ENCODE results near the gene KRT3.

Gene KRT3

GRCh38 chr12:52788192-52788875 is 7.6 kb downstream of the KRT3 start:
- Histone ChIP-seq H3K4me3 (ENCODE audit: low read depth, low read length) (no peak overlapping the region), H3K9me3 (ENCODE audit: control insufficient read depth, insufficient read depth, low read depth, low read length) (no peaks in the 10 kb centered on the region), H3K36me3 (ENCODE audit: control insufficient read depth in 2 of 2, insufficient read depth in 1 of 2, low read length in 2 of 2) (no peaks in the 10 kb centered on the region), H3K4me1 (ENCODE audit: control insufficient read depth, insufficient read depth, low read length) (no peaks in the 10 kb centered on the region; the same call in 1 of the 2 replicates), H3K27ac (ENCODE audit: extremely low read depth, low read depth, low read length) (no peak overlapping the region)
- POLR2A ChIA-PET: no interaction called here
- CTCF ChIA-PET: interaction anchor here (0.6 to 1.2 kb wide), 5 partner anchors 85 to 366 kb away, joined by 3 to 4 read pairs (median 3); no protein-coding TSS in a partner anchor
- no peak for TF ChIP-seq SP2 (tag by site-specific recombination; IDR thresholded peaks at IDR 0.05)
- TF ChIP-seq OSR2 (tag by site-specific recombination; IDR thresholded peaks at IDR 0.05): no peak
- TF ChIP-seq, protein P1, sequence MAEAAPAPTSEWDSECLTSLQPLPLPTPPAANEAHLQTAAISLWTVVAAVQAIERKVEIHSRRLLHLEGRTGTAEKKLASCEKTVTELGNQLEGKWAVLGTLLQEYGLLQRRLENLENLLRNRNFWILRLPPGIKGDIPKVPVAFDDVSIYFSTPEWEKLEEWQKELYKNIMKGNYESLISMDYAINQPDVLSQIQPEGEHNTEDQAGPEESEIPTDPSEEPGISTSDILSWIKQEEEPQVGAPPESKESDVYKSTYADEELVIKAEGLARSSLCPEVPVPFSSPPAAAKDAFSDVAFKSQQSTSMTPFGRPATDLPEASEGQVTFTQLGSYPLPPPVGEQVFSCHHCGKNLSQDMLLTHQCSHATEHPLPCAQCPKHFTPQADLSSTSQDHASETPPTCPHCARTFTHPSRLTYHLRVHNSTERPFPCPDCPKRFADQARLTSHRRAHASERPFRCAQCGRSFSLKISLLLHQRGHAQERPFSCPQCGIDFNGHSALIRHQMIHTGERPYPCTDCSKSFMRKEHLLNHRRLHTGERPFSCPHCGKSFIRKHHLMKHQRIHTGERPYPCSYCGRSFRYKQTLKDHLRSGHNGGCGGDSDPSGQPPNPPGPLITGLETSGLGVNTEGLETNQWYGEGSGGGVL (tag by site-specific recombination; IDR thresholded peaks at IDR 0.05): no peak
- TF ChIP-seq IKZF3 (tag by site-specific recombination; IDR thresholded peaks at IDR 0.05): no peak
- no peak for TF ChIP-seq ZNF10 (tag by site-specific recombination; IDR thresholded peaks at IDR 0.05)
- no peak for TF ChIP-seq SCRT2 (tag by site-specific recombination; IDR thresholded peaks at IDR 0.05)
- TF ChIP-seq ZNF664 (tag by site-specific recombination; IDR thresholded peaks at IDR 0.05): no peak
- no peak for TF ChIP-seq MZF1 (tag by site-specific recombination; IDR thresholded peaks at IDR 0.05; ENCODE audit: borderline replicate concordance)
- no peak for TF ChIP-seq ZBTB21 (tag by site-specific recombination; IDR thresholded peaks at IDR 0.05)
- TF ChIP-seq ZBTB8A (tag by site-specific recombination; IDR thresholded peaks at IDR 0.05): no peak
- TF ChIP-seq, protein P2, sequence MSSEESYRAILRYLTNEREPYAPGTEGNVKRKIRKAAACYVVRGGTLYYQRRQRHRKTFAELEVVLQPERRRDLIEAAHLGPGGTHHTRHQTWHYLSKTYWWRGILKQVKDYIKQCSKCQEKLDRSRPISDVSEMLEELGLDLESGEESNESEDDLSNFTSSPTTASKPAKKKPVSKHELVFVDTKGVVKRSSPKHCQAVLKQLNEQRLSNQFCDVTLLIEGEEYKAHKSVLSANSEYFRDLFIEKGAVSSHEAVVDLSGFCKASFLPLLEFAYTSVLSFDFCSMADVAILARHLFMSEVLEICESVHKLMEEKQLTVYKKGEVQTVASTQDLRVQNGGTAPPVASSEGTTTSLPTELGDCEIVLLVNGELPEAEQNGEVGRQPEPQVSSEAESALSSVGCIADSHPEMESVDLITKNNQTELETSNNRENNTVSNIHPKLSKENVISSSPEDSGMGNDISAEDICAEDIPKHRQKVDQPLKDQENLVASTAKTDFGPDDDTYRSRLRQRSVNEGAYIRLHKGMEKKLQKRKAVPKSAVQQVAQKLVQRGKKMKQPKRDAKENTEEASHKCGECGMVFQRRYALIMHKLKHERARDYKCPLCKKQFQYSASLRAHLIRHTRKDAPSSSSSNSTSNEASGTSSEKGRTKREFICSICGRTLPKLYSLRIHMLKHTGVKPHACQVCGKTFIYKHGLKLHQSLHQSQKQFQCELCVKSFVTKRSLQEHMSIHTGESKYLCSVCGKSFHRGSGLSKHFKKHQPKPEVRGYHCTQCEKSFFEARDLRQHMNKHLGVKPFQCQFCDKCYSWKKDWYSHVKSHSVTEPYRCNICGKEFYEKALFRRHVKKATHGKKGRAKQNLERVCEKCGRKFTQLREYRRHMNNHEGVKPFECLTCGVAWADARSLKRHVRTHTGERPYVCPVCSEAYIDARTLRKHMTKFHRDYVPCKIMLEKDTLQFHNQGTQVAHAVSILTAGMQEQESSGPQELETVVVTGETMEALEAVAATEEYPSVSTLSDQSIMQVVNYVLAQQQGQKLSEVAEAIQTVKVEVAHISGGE (tag by site-specific recombination; conservative IDR thresholded peaks at IDR 0.05; ENCODE audit: low read depth): no peak
- no peak for TF ChIP-seq ZNF335 (tag by site-specific recombination; conservative IDR thresholded peaks at IDR 0.05)

DNA sequence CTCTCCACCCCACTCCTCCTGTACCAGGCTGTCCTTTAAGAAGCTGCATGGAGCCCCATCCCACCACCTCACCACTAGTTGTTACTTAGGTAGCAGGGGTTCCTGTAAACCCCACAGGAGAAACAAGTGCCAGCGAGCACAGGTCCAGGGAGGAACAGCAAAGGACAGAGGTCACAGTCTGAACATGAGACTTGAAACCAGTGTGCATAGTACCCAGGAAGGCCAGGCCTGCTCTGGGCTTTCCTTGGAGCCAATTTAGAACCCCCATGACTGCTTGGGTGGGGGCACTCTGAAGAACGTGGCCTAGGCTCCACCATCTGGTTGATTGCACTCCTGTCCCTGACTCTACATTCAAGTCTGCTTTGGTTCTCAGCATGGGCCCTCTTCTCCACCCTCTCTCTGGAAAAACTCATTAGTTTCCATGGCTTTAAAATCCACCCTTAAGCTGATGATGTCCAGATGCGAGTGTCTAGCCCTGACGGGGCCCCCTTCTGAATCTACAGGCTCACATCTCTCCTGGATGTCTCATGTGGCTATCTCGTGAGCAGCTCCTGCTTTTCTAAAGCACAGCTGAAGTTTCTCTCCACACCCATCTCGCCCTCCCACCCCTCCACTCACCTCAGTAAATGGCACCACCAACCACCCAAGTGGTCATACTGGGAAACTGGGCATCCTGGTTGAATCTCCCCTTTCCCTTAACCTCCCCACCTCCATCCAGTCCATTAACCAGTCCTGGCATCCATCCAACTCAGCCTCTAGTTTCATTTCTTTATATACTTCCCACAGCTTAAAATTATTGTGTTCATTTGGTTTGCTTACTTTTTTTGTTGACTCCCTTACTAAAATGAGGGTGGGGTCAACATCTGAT is 8.4 kb downstream of the KRT3 start:
- H3K4me3 ChIP-seq (ENCODE audit: low read depth, low read length): no peak overlapping the region
- no peak for TF ChIP-seq ZNF24 (tag by site-specific recombination; IDR thresholded peaks at IDR 0.05)
- no peak for TF ChIP-seq ZNF510 (tag by site-specific recombination; IDR thresholded peaks at IDR 0.05; ENCODE audit: insufficient replicate concordance)
- no peak for TF ChIP-seq ZNF596 (tag by site-specific recombination; IDR thresholded peaks at IDR 0.05)
- TF ChIP-seq ZFP41 (tag by site-specific recombination; IDR thresholded peaks at IDR 0.05; ENCODE audit: borderline replicate concordance): no peak
- TF ChIP-seq ZFP69B (tag by site-specific recombination; IDR thresholded peaks at IDR 0.05): no peak
- TF ChIP-seq ZNF549 (tag by site-specific recombination; IDR thresholded peaks at IDR 0.05): no peak
- no peak for TF ChIP-seq ZBTB21 (tag by site-specific recombination; IDR thresholded peaks at IDR 0.05)
- TF ChIP-seq, protein P3, sequence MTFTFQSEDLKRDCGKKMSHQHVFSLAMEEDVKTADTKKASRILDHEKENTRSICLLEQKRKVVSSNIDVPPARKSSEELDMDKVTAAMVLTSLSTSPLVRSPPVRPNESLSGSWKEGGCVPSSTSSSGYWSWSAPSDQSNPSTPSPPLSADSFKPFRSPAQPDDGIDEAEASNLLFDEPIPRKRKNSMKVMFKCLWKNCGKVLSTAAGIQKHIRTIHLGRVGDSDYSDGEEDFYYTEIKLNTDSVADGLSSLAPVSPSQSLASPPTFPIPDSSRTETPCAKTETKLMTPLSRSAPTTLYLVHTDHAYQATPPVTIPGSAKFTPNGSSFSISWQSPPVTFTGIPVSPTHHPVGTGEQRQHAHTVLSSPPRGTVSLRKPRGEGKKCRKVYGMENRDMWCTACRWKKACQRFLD (tag by site-specific recombination; IDR thresholded peaks at IDR 0.05): no peak
- no peak for TF ChIP-seq ZNF121 (tag by site-specific recombination; IDR thresholded peaks at IDR 0.05)
- no peak for TF ChIP-seq ZNF2 (tag by site-specific recombination; IDR thresholded peaks at IDR 0.05)
- TF ChIP-seq, protein P4, sequence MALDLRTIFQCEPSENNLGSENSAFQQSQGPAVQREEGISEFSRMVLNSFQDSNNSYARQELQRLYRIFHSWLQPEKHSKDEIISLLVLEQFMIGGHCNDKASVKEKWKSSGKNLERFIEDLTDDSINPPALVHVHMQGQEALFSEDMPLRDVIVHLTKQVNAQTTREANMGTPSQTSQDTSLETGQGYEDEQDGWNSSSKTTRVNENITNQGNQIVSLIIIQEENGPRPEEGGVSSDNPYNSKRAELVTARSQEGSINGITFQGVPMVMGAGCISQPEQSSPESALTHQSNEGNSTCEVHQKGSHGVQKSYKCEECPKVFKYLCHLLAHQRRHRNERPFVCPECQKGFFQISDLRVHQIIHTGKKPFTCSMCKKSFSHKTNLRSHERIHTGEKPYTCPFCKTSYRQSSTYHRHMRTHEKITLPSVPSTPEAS (tag by site-specific recombination; IDR thresholded peaks at IDR 0.05): no peak
- no peak for TF ChIP-seq ZNF341 (tag by site-specific recombination; IDR thresholded peaks at IDR 0.05; ENCODE audit: low read depth)
- H3K9me3 ChIP-seq (ENCODE audit: control insufficient read depth, insufficient read depth, low read depth, low read length): no peaks in the 10 kb centered on the region
- ChIA-PET POLR2A (no interaction called here), CTCF (interaction anchor here (0.6 to 1.2 kb wide), 5 partner anchors 86 to 365 kb away, joined by 3 to 4 read pairs (median 3); no protein-coding TSS in a partner anchor)
- H3K36me3 ChIP-seq (ENCODE audit: control insufficient read depth in 2 of 2, insufficient read depth in 1 of 2, low read length in 2 of 2): no peaks in the 10 kb centered on the region
- no peak overlapping the region for H3K27ac ChIP-seq (ENCODE audit: extremely low read depth, low read depth, low read length)
- no peaks in the 10 kb centered on the region; the same call in 1 of the 2 replicates for H3K4me1 ChIP-seq (ENCODE audit: control insufficient read depth, insufficient read depth, low read length)
